ENCODE data around the gene ZNF419. TPM values are rescaled to one million over a fixed set of nuclear protein-coding genes. Genes with fewer than 3 reads are reported as not detected.

The ZNF419 gene
- total RNA-seq, 1 experiment from 2014 or later: 1.9 TPM

DNA sequence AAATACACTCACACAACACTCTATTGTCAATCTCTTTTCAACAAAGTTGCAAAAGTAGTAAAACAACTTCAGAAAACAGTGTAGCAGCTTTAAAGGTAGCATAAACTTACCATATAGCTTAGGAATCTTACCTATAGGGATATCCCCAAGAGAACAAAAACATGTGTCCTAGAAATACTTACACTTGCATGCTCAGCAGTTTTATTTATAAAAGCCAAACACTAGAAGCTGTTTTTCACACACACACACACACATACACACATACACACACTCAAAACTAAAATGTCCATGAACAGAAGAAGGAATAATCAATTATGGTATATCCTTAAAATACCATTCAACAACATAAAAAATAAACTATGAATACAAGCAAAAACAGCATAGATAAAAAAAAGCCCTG is 23.9 kb downstream of the ZNF419 start:
- H3K9me2 ChIP-seq (ENCODE audit: insufficient read depth): no peaks in the 10 kb centered on the region
- H3K4me3 ChIP-seq (replicated peaks in 1 of 2; ENCODE audit: low read depth in 1 of 2, low read length in 2 of 2): no peak overlapping the region
- BruUV-seq (replicated peaks): no TSS peak
- H2AFZ ChIP-seq (ENCODE audit: low read depth, low read length, poor library complexity, severe bottlenecking): no peak overlapping the region
- ChIA-PET POLR2A (no interaction called here), RAD21 (ENCODE audit: low non-redundant PET in 1 of 2, low total read pairs in 2 of 2, uncharacterized antibody in 2 of 2, unreplicated experiment in 2 of 2) (no interaction called here), CTCF (no interaction called here)
- ATAC-seq: no peak
- TF ChIP-seq SP1 (IDR thresholded peaks at IDR 0.05; ENCODE audit: low read depth) (no peak), CEBPB (IDR thresholded peaks at IDR 0.05; ENCODE audit: low read depth) (no peak), POLR2AphosphoS5 (IDR thresholded peaks at IDR 0.05; ENCODE audit: low read depth, low read length) (no peak)
- TF ChIP-seq, protein P1, sequence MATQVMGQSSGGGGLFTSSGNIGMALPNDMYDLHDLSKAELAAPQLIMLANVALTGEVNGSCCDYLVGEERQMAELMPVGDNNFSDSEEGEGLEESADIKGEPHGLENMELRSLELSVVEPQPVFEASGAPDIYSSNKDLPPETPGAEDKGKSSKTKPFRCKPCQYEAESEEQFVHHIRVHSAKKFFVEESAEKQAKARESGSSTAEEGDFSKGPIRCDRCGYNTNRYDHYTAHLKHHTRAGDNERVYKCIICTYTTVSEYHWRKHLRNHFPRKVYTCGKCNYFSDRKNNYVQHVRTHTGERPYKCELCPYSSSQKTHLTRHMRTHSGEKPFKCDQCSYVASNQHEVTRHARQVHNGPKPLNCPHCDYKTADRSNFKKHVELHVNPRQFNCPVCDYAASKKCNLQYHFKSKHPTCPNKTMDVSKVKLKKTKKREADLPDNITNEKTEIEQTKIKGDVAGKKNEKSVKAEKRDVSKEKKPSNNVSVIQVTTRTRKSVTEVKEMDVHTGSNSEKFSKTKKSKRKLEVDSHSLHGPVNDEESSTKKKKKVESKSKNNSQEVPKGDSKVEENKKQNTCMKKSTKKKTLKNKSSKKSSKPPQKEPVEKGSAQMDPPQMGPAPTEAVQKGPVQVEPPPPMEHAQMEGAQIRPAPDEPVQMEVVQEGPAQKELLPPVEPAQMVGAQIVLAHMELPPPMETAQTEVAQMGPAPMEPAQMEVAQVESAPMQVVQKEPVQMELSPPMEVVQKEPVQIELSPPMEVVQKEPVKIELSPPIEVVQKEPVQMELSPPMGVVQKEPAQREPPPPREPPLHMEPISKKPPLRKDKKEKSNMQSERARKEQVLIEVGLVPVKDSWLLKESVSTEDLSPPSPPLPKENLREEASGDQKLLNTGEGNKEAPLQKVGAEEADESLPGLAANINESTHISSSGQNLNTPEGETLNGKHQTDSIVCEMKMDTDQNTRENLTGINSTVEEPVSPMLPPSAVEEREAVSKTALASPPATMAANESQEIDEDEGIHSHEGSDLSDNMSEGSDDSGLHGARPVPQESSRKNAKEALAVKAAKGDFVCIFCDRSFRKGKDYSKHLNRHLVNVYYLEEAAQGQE (IDR thresholded peaks at IDR 0.05; ENCODE audit: low read depth): no peak
- peaks cover 14 to 17% of the 10 kb centered on the region in 2 experiments; a peak in 3 of 4 replicates for H3K9me3 ChIP-seq (ENCODE audit: control insufficient read depth in 1 of 2, insufficient read depth in 1 of 2, low read depth in 1 of 2, low read length in 2 of 2)
- H3K27me3 ChIP-seq (ENCODE audit: insufficient read depth, low read length): no peaks in the 10 kb centered on the region
- H3K4me1 ChIP-seq (ENCODE audit: control insufficient read depth in 1 of 2, insufficient read depth in 2 of 2, low read length in 2 of 2): no peaks in the 10 kb centered on the region
- H4K20me1 ChIP-seq (ENCODE audit: insufficient read depth): no peaks in the 10 kb centered on the region
- H3K27ac ChIP-seq (ENCODE audit: low read depth, low read length): no peak overlapping the region
- no peak overlapping the region for H3K4me2 ChIP-seq (ENCODE audit: low read length)
- H3K79me2 ChIP-seq (ENCODE audit: insufficient read depth, low read length): no peaks in the 10 kb centered on the region
- no peak for DNase-seq (ENCODE audit: low read depth, low spot score)
- intact Hi-C loops (cut with micrococcal nuclease): no loop called here
- H3K9ac ChIP-seq (ENCODE audit: low read length): no peak overlapping the region
- no peaks in the 10 kb centered on the region for H3K36me3 ChIP-seq (ENCODE audit: control insufficient read depth in 1 of 2, insufficient read depth in 2 of 2, low read length in 2 of 2)

GRCh38 chr19:57512845-57513244 is 25.3 kb downstream of the ZNF419 start:
- H3K27ac ChIP-seq (ENCODE audit: low read depth, low read length): no peak overlapping the region
- BruUV-seq (replicated peaks): no TSS peak
- no peak for DNase-seq (ENCODE audit: low read depth, low spot score)
- no peaks in the 10 kb centered on the region for H4K20me1 ChIP-seq (ENCODE audit: insufficient read depth)
- H3K79me2 ChIP-seq (ENCODE audit: insufficient read depth, low read length): no peaks in the 10 kb centered on the region
- no peak overlapping the region for H2AFZ ChIP-seq (ENCODE audit: low read depth, low read length, poor library complexity, severe bottlenecking)
- H3K9me2 ChIP-seq (ENCODE audit: insufficient read depth): no peaks in the 10 kb centered on the region
- no peak overlapping the region for H3K4me2 ChIP-seq (ENCODE audit: low read length)
- POLR2A ChIA-PET: no interaction called here
- H3K9ac ChIP-seq (ENCODE audit: low read length): no peak overlapping the region
- no peaks in the 10 kb centered on the region for H3K4me1 ChIP-seq (ENCODE audit: control insufficient read depth in 1 of 2, insufficient read depth in 2 of 2, low read length in 2 of 2)
- H3K4me3 ChIP-seq (replicated peaks in 1 of 2; ENCODE audit: low read depth in 1 of 2, low read length in 2 of 2): no peak overlapping the region
- ATAC-seq: no peak
- RAD21 ChIA-PET (ENCODE audit: low non-redundant PET in 1 of 2, low total read pairs in 2 of 2, uncharacterized antibody in 2 of 2, unreplicated experiment in 2 of 2): no interaction called here
- peaks cover 14 to 17% of the 10 kb centered on the region in 2 experiments; a peak in 3 of 4 replicates for H3K9me3 ChIP-seq (ENCODE audit: control insufficient read depth in 1 of 2, insufficient read depth in 1 of 2, low read depth in 1 of 2, low read length in 2 of 2)
- intact Hi-C loops (cut with micrococcal nuclease): no loop called here
- CTCF ChIA-PET: no interaction called here
- no peaks in the 10 kb centered on the region for H3K36me3 ChIP-seq (ENCODE audit: control insufficient read depth in 1 of 2, insufficient read depth in 2 of 2, low read length in 2 of 2)
- no peaks in the 10 kb centered on the region for H3K27me3 ChIP-seq (ENCODE audit: insufficient read depth, low read length)
- TF ChIP-seq EZH2phosphoT487 (IDR thresholded peaks at IDR 0.05; ENCODE audit: borderline replicate concordance) (no peak), ZBTB33 (IDR thresholded peaks at IDR 0.05; ENCODE audit: extremely low read depth, insufficient replicate concordance, low read length) (no peak), ELF1 (IDR thresholded peaks at IDR 0.05; ENCODE audit: borderline replicate concordance, low read depth) (no peak), SIN3A (IDR thresholded peaks at IDR 0.05; ENCODE audit: low read depth) (no peak), CEBPB (IDR thresholded peaks at IDR 0.05; ENCODE audit: low read depth) (no peak), CBX3 (IDR thresholded peaks at IDR 0.05; ENCODE audit: low read depth) (no peak), RAD21 (IDR thresholded peaks at IDR 0.05; ENCODE audit: low read depth) (no peak), JUND (IDR thresholded peaks at IDR 0.05) (no peak), SP1 (IDR thresholded peaks at IDR 0.05; ENCODE audit: low read depth) (no peak), EGR1 (IDR thresholded peaks at IDR 0.05; ENCODE audit: low read depth) (no peak), POLR2AphosphoS5 (IDR thresholded peaks at IDR 0.05; ENCODE audit: low read depth, low read length) (no peak), ZFX (IDR thresholded peaks at IDR 0.05) (no peak), EZH2 (IDR thresholded peaks at IDR 0.05) (no peak), SRF (IDR thresholded peaks at IDR 0.05; ENCODE audit: low read depth) (no peak), MAX (IDR thresholded peaks at IDR 0.05) (no peak)
- TF ChIP-seq, protein P2, sequence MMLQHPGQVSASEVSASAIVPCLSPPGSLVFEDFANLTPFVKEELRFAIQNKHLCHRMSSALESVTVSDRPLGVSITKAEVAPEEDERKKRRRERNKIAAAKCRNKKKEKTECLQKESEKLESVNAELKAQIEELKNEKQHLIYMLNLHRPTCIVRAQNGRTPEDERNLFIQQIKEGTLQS (IDR thresholded peaks at IDR 0.05): no peak

All from HCT116 (cell line).